Neural cell (in vitro differentiated cells): Measurements from ENCODE around the gene PLEKHN1.
"Not testable (repeated sequence)": the region's sequence is repeated elsewhere in the genome, so short reads cannot be mapped to it uniquely, and the experiment has no call there.

Experiments
- CTCF ChIP-seq: fragments of 450-650 bp; IDR thresholded peaks from 2 replicates; pipeline ENCODE4 v1.5.1; 2014; ENCODE audit warnings: antibody characterized with exemption, mild to moderate bottlenecking, moderate library complexity; ENCODE audit not compliant: poor library complexity, severe bottlenecking
- TF ChIP-seq, protein P1 (sequence below): IDR thresholded peaks from 2 replicates; pipeline ENCODE4 v1.6.1; 2012; ENCODE audit warnings: borderline replicate concordance

GRCh38 chr1:976791-977190 lies 10.5 kb downstream of the PLEKHN1 start:
- not testable (repeated sequence) for TF ChIP-seq CTCF
- TF ChIP-seq, protein P1, sequence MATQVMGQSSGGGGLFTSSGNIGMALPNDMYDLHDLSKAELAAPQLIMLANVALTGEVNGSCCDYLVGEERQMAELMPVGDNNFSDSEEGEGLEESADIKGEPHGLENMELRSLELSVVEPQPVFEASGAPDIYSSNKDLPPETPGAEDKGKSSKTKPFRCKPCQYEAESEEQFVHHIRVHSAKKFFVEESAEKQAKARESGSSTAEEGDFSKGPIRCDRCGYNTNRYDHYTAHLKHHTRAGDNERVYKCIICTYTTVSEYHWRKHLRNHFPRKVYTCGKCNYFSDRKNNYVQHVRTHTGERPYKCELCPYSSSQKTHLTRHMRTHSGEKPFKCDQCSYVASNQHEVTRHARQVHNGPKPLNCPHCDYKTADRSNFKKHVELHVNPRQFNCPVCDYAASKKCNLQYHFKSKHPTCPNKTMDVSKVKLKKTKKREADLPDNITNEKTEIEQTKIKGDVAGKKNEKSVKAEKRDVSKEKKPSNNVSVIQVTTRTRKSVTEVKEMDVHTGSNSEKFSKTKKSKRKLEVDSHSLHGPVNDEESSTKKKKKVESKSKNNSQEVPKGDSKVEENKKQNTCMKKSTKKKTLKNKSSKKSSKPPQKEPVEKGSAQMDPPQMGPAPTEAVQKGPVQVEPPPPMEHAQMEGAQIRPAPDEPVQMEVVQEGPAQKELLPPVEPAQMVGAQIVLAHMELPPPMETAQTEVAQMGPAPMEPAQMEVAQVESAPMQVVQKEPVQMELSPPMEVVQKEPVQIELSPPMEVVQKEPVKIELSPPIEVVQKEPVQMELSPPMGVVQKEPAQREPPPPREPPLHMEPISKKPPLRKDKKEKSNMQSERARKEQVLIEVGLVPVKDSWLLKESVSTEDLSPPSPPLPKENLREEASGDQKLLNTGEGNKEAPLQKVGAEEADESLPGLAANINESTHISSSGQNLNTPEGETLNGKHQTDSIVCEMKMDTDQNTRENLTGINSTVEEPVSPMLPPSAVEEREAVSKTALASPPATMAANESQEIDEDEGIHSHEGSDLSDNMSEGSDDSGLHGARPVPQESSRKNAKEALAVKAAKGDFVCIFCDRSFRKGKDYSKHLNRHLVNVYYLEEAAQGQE = not testable (repeated sequence)
